Right renal cortex interstitium (tissue), 3 donors: ENCODE results near the gene NINJ2. TPM values are rescaled to one million over a fixed set of nuclear protein-coding genes. Genes with fewer than 3 reads are reported as not detected.
"Not testable (repeated sequence)": the region's sequence is repeated elsewhere in the genome, so short reads cannot be mapped to it uniquely, and the experiment has no call there.

Experiments
- DNase-seq, 3 donors: peaks; one replicate each; pipeline ENCODE4 v3.0.0-alpha.2; 2013; ENCODE audit warnings: low read depth in 3 of 3, low spot score in 2 of 3
- polyA plus RNA-seq, 3 donors: library from polyadenylated mRNA; unstranded; fragments of 120-200 nt; gene quantifications; one replicate each; pipeline ENCODE4 v1.2.1, GENCODE V29; 2013; ENCODE audit not compliant: insufficient read length in 3 of 3

NINJ2 gene
- polyA plus RNA-seq, 3 donors: 1.2 to 1.6 (median 1.6) TPM

GRCh38 chr12:588024-588322 is 75.3 kb downstream of the NINJ2 start:
- DNase-seq: no peak

GRCh38 chr12:587132-588023 is 75.9 kb downstream of the NINJ2 start:
- DNase-seq: no peak

GRCh38 chr12:586318-587071 is 76.8 kb downstream of the NINJ2 start:
- DNase-seq: no peak

- DNase-seq: no peak
These were observed 77.9 kb downstream of the NINJ2 start for GRCh38 chr12:585062-586061.

GRCh38 chr12:583251-583869 is 79.9 kb downstream of the NINJ2 start:
- no peak for DNase-seq

GRCh38 chr12:581746-582145 is 81.5 kb downstream of the NINJ2 start:
- DNase-seq: no peak

- no peak for DNase-seq
These were observed 81.9 kb downstream of the NINJ2 start for GRCh38 chr12:581321-581720.

DNA sequence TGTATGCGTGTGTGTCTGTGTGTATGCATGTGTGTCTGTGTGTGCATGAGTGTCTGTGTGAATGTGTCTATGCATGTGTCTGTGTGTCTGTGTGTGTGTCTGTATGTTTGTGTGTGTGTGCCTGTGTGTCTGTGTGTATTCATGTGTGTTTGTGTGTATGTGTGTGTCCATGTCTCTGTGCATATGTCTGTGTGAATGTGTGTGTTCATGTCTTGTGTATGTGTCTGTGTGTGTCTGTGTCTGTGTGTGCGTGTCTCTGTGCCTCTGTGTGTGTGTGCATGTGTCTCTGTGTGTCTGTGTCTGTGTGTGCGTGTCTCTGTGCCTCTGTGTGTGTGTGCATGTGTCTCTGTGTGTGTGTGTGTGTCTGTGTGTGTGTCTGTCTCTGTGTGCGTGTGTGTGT is 82.4 kb downstream of the NINJ2 start:
- DNase-seq: no peak

- no peak for DNase-seq
These were observed 83.7 kb downstream of the NINJ2 start for GRCh38 chr12:579420-580110.

GRCh38 chr12:578748-579419 is 84.4 kb downstream of the NINJ2 start:
- no peak for DNase-seq

- not testable (repeated sequence) for DNase-seq
These were observed 85.1 kb downstream of the NINJ2 start for GRCh38 chr12:577994-578747.

DNA sequence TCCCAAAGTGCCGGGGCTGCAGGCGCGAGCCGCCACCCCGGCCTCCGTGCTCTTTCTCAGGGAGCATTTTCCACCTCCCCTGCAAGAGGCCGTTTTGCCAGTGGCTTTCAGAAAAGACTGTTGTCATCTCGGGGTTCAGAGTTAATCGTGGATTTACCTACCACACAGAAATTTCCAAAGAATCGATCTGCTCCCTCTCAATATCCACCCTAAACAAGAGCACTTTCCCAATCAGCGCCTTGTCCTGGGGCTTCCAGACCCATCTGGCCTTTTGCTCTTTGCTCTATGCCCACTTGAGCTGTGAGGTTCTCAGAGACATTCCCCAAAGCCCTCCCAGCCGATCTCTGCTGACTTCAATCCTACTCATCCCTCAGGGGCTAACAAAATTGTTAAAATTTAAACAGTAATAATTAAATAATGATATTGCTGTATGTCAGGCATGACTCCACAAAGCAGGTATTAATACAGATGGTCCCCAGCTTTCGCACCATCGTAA is 86.6 kb downstream of the NINJ2 start:
- DNase-seq: no peak

DNA sequence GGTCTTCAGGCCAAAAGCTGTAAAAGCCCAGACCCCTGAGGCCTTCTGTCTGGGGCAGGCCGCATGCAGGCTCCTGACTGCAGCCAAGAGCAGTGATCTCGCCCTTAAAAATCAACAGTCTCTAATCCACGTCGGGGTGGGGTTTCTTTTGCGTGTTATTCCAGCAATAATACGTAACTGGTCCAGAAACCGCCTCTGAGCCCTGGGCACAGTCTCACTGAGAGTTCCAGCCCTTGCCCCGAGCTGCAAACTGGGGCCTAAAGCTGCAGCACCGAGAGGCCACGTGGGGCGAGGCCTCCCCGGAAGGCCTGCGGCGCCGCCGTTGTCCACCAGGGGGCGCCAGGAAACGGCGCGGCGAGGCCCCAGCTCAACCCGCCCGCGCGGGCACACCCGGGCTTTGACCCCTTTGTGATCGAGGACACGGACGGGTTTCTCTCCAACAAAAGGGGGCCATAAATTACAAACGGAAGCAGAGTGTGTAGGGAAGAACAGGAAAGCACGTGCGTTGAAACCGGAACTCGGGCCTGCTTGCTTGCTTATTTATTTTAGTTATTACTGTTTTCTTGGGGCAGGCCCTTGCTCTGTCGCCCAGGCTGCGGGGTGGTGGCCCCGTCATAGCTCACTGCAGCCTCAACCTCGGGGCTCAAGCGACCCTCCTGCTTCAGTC is 87.2 kb downstream of the NINJ2 start:
- no peak for DNase-seq

- DNase-seq: no peak
These were observed 88.1 kb downstream of the NINJ2 start for GRCh38 chr12:575129-575502.

- DNase-seq: no peak
These were observed 88.6 kb downstream of the NINJ2 start for GRCh38 chr12:574475-575128.

DNA sequence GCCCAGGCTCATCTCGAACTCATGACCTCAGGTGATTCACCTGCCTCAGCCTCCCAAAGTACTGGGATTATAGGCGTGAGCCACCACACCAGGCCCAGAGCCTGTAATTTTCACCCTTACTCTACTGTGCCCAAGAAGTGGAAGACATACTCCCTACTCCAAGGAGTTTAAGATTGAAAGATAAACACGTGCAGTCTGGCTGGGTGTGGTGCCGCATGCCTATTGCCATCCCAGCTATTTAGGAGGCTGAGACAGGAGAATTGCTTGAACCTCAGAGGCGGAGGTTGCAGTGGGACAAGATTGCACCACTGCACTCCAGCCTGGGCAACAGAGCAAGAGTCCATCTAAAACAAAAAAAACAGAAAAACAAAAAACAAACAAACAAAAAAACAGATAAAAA is 90.0 kb downstream of the NINJ2 start:
- DNase-seq: no peak

DNA sequence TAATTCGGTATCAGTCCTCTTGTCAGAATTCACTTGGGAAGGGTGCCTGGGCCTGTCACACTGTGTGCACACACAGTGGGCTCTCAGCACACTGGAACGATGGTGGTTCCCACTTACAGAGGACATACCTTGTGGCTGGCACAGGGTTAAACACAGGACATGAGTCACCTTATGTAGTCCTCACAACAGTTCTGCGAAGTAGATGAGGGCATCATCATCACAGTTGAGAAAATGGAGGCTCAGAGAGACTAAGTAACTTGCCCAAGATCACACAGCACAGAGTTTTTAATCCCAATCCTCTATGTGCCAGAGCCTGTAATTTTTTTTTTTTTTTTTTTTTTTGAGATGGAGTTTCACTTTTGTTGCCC is 90.7 kb downstream of the NINJ2 start:
- no peak for DNase-seq
